ENCODE results near the gene HOTAIR. TPM values are rescaled to one million over a fixed set of nuclear protein-coding genes. Genes with fewer than 3 reads are reported as not detected.

HOTAIR gene
- total RNA-seq, 1 experiment from 2014 or later, result not detected

GRCh38 chr12:53998110-53998899, 23.6 kb upstream of the HOTAIR start:
- no peak overlapping the region for H3K9ac ChIP-seq (ENCODE audit: extremely low read depth, insufficient read length, low read length)

More at GRCh38 chr12:53998110-53998899, 23.6 kb upstream of the HOTAIR start:
- H2AFZ ChIP-seq (ENCODE audit: low read length), result no peak overlapping the region
- DNase-seq, result no peak
- H4K5ac ChIP-seq (ENCODE audit: insufficient read length, low read depth, low read length), result no peak overlapping the region
- H4K20me1 ChIP-seq (ENCODE audit: control insufficient read depth, insufficient read depth, insufficient read length), result no peaks in the 10 kb centered on the region
- Mint-ChIP-seq H3K36me3 (ENCODE audit: insufficient read depth in 1 of 3, low read depth in 3 of 3) (no peaks in the 10 kb centered on the region), H3K27me3 (ENCODE audit: low read depth) (peaks cover 100% of the 10 kb centered on the region), H3K4me1 (peaks cover 7 to 31% of the 10 kb centered on the region in 2 experiments), H3K4me3 (0 out of 5 replicates have a peak overlapping the region, but pooled peaks of 1 of the 2 experiments have one; percentile 9), H3K9me3 (peaks cover 2 to 3% of the 10 kb centered on the region in 2 experiments; a peak in 3 of 5 replicates), H3K27ac (no peak overlapping the region)
- H3K27me3 ChIP-seq (ENCODE audit: insufficient read depth, low read length), result peaks cover 99% of the 10 kb centered on the region
- no peak overlapping the region for H2BK120ac ChIP-seq (ENCODE audit: low read depth, low read length, poor library complexity, severe bottlenecking)
- no peak overlapping the region for H3K4me2 ChIP-seq (ENCODE audit: insufficient read depth, insufficient read length, low read length)
- no peak overlapping the region for H2BK12ac ChIP-seq (ENCODE audit: insufficient read length, low read depth, low read length)
- no peak overlapping the region for H3K56ac ChIP-seq (ENCODE audit: insufficient read length, low read depth, low read length)
- no peak overlapping the region for H3K27ac ChIP-seq (ENCODE audit: insufficient read length, low read depth, low read length)
- H3K9me3 ChIP-seq (ENCODE audit: control insufficient read depth, low read depth, low read length), result no peaks in the 10 kb centered on the region
- TF ChIP-seq CTCF (conservative IDR thresholded peaks at IDR 0.05), result no peak
- H2BK5ac ChIP-seq (ENCODE audit: insufficient read length, low read length), result no peak overlapping the region
- H3K23me2 ChIP-seq (ENCODE audit: insufficient read length, low read depth, low read length, poor library complexity, severe bottlenecking), result no peaks in the 10 kb centered on the region
- no peaks in the 10 kb centered on the region for H3K4me1 ChIP-seq (ENCODE audit: insufficient read depth, low read length)
- no CpG with 5 or more reads among the region's 11 CpGs for WGBS (ENCODE audit: extremely low coverage, insufficient read length, low lambda C conversion rate)
- no peak overlapping the region for H2AK5ac ChIP-seq (ENCODE audit: insufficient read length, low read length)
- H4K91ac ChIP-seq (ENCODE audit: insufficient read length, low read depth, low read length), result no peak overlapping the region
- H3K4ac ChIP-seq (ENCODE audit: low read depth, low read length), result no peak overlapping the region
- H3K79me2 ChIP-seq (ENCODE audit: insufficient read depth, low read length), result no peaks in the 10 kb centered on the region
- H3K23ac ChIP-seq (ENCODE audit: insufficient read length, low read depth, low read length), result no peak overlapping the region
- H2BK15ac ChIP-seq (ENCODE audit: low read depth, low read length), result no peak overlapping the region
- no peaks in the 10 kb centered on the region for H3K79me1 ChIP-seq (ENCODE audit: insufficient read depth, low read depth, low read length, poor library complexity, severe bottlenecking)
- H3K18ac ChIP-seq (ENCODE audit: insufficient read length, low read depth, low read length), result no peak overlapping the region
- no peak overlapping the region for H3T11ph ChIP-seq (ENCODE audit: low read length)
- no peak overlapping the region for H4K8ac ChIP-seq (replicated peaks; ENCODE audit: insufficient read length, low read depth, low read length)
- no peak overlapping the region for H3K14ac ChIP-seq (ENCODE audit: insufficient read depth, low read length)
- H2BK20ac ChIP-seq (ENCODE audit: low read depth, low read length, poor library complexity, severe bottlenecking), result no peak overlapping the region
